ENCODE results near the gene SYNC. TPM values are rescaled to one million over a fixed set of nuclear protein-coding genes. Genes with fewer than 3 reads are reported as not detected.

SYNC gene
- polyA plus RNA-seq, 3 donors, result 0.05 TPM; not detected in 2

- Histone ChIP-seq H3K4me2 (replicated peaks; ENCODE audit: extremely low read depth, low read length, poor library complexity, severe bottlenecking) (no peak overlapping the region), H3K4me3 (replicated peaks in 1 of 3; ENCODE audit: low read depth in 2 of 3, low read length in 3 of 3) (no peak overlapping the region), H3K9ac (ENCODE audit: insufficient read depth, low read length, poor library complexity, severe bottlenecking) (no peak overlapping the region), H3K27ac (ENCODE audit: low read depth in 1 of 2, low read length in 2 of 2) (no peak overlapping the region), H3K36me3 (replicated peaks in 1 of 2; ENCODE audit: control insufficient read depth in 1 of 2, insufficient read depth in 2 of 2, low read length in 2 of 2) (no peaks in the 10 kb centered on the region), H4K20me1 (ENCODE audit: insufficient read depth, low read length) (no peaks in the 10 kb centered on the region), H3K79me2 (ENCODE audit: insufficient read depth, low read length) (no peaks in the 10 kb centered on the region), H3K4me1 (ENCODE audit: control insufficient read depth in 1 of 2, insufficient read depth in 2 of 2, low read length in 2 of 2) (peaks cover 13 to 25% of the 10 kb centered on the region in 2 donors), H2AFZ (ENCODE audit: insufficient read depth, low read depth, low read length, poor library complexity, severe bottlenecking) (no peak overlapping the region), H3K9me3 (replicated peaks in 1 of 2; ENCODE audit: control insufficient read depth in 1 of 2, insufficient read depth in 1 of 2, low read length in 2 of 2) (no peaks in the 10 kb centered on the region), H3K27me3 (ENCODE audit: control insufficient read depth in 2 of 2, insufficient read depth in 2 of 2, low read length in 2 of 2) (no peaks in the 10 kb centered on the region)
- Mint-ChIP-seq H3K36me3 (no peaks in the 10 kb centered on the region), H3K9me3 (peaks cover 0 to 2% (median 0%) of the 10 kb centered on the region in 7 donors), H3K4me3 (no peak overlapping the region), H3K4me1 (peaks cover 23% of the 10 kb centered on the region), H3K27ac (no peak overlapping the region), H3K27me3 (ENCODE audit: low read depth in 3 of 3) (peaks cover 3 to 16% (median 12%) of the 10 kb centered on the region in 3 donors)
- no peak for TF ChIP-seq CTCF (IDR thresholded peaks at IDR 0.05)
- intact Hi-C loops (cut with micrococcal nuclease), result no loop called here
- WGBS (ENCODE audit: insufficient coverage), result no CpG with 5 or more reads among the region's 4 CpGs
- no peak for DNase-seq
Measured at GRCh38 chr1:32715901-32716311, 13.3 kb upstream of the SYNC start.

GRCh38 chr1:32714277-32714676 lies 11.7 kb upstream of the SYNC start:
- Histone ChIP-seq H3K9ac (ENCODE audit: insufficient read depth, low read length, poor library complexity, severe bottlenecking) (no peak overlapping the region), H3K4me3 (replicated peaks in 1 of 3; ENCODE audit: low read depth in 2 of 3, low read length in 3 of 3) (no peak overlapping the region), H3K4me2 (replicated peaks; ENCODE audit: extremely low read depth, low read length, poor library complexity, severe bottlenecking) (no peak overlapping the region), H4K20me1 (ENCODE audit: insufficient read depth, low read length) (no peaks in the 10 kb centered on the region), H3K79me2 (ENCODE audit: insufficient read depth, low read length) (no peaks in the 10 kb centered on the region), H3K36me3 (replicated peaks in 1 of 2; ENCODE audit: control insufficient read depth in 1 of 2, insufficient read depth in 2 of 2, low read length in 2 of 2) (no peaks in the 10 kb centered on the region), H3K9me3 (replicated peaks in 1 of 2; ENCODE audit: control insufficient read depth in 1 of 2, insufficient read depth in 1 of 2, low read length in 2 of 2) (no peaks in the 10 kb centered on the region), H3K27me3 (ENCODE audit: control insufficient read depth in 2 of 2, insufficient read depth in 2 of 2, low read length in 2 of 2) (no peaks in the 10 kb centered on the region), H3K27ac (ENCODE audit: low read depth in 1 of 2, low read length in 2 of 2) (no peak overlapping the region), H2AFZ (ENCODE audit: insufficient read depth, low read depth, low read length, poor library complexity, severe bottlenecking) (no peak overlapping the region), H3K4me1 (ENCODE audit: control insufficient read depth in 1 of 2, insufficient read depth in 2 of 2, low read length in 2 of 2) (peaks cover 17 to 31% of the 10 kb centered on the region in 2 donors)
- DNase-seq, result no peak
- H3K9me3 Mint-ChIP-seq, result peaks cover 0 to 2% (median 0%) of the 10 kb centered on the region in 7 donors
- TF ChIP-seq CTCF (IDR thresholded peaks at IDR 0.05), result no peak
- no peaks in the 10 kb centered on the region for H3K36me3 Mint-ChIP-seq
- intact Hi-C loops (cut with micrococcal nuclease), result loop anchor here (5.0 kb wide), 2 partner anchors 53 to 58 kb away; no protein-coding TSS in a partner anchor
- peaks cover 3 to 15% (median 10%) of the 10 kb centered on the region in 3 donors for H3K27me3 Mint-ChIP-seq (ENCODE audit: low read depth in 3 of 3)
- H3K4me3 Mint-ChIP-seq, result no peak overlapping the region
- 100% methylated on average over 2 of the region's 4 CpGs for WGBS (ENCODE audit: insufficient coverage)
- no peak overlapping the region for H3K27ac Mint-ChIP-seq
- H3K4me1 Mint-ChIP-seq, result peaks cover 30% of the 10 kb centered on the region

Measured in CD14-positive monocyte (primary cell).